ENCODE data around the gene JMJD8.

DNA sequence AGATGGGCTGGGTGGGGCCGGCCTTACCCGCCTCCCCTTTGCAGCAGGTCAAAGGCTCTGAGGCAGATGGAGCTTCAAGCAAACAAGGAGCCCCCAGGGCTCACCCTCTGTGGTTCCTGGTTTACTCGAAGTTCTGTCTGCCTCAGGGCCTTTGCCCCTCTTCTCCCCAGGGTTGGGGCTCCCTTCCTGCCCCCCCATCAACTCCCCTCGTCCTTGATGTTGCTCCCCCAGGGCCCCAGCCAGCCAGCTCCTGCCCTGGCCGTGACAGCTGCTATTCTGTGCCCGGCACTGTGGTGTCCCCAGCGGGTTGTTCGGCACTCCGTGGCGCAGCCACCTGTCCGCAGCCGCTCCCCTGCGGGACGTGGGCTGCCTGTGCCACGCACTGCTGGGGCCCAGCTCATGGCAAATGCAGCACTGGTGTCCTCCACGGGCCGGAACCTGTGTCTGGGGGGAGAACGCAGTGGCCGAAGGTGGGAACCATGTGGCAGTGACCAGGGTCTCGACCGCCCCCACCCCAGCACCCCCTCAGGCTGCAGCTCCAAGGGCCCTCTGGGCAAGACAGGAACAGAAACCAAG, 26.5 kb upstream of the JMJD8 start:
- TF ChIP-seq, protein P1, sequence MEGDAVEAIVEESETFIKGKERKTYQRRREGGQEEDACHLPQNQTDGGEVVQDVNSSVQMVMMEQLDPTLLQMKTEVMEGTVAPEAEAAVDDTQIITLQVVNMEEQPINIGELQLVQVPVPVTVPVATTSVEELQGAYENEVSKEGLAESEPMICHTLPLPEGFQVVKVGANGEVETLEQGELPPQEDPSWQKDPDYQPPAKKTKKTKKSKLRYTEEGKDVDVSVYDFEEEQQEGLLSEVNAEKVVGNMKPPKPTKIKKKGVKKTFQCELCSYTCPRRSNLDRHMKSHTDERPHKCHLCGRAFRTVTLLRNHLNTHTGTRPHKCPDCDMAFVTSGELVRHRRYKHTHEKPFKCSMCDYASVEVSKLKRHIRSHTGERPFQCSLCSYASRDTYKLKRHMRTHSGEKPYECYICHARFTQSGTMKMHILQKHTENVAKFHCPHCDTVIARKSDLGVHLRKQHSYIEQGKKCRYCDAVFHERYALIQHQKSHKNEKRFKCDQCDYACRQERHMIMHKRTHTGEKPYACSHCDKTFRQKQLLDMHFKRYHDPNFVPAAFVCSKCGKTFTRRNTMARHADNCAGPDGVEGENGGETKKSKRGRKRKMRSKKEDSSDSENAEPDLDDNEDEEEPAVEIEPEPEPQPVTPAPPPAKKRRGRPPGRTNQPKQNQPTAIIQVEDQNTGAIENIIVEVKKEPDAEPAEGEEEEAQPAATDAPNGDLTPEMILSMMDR (IDR thresholded peaks at IDR 0.05; ENCODE audit: insufficient read depth, low read length, poor library complexity, severe bottlenecking) = no peak
- TF ChIP-seq EZH2phosphoT487 (conservative IDR thresholded peaks at IDR 0.05; ENCODE audit: low read length) = no peak

Measured in SU-DHL-6 (cell line).